HEK293 (cell line): Measurements from ENCODE around the gene TARS3.

Experiments used
- ATF2 ChIP-seq: fragments of 450-650 bp; formaldehyde crosslinking; IDR thresholded peaks from 2 replicates; pipeline ENCODE4 v1.5.1; 2016; ENCODE audit warnings: missing biosample characterization, missing genetic modification characterization, low read depth
- BCL11B ChIP-seq: fragments of 450-650 bp; formaldehyde crosslinking; IDR thresholded peaks from 2 replicates; pipeline ENCODE4 v1.5.1; 2016; ENCODE audit warnings: low read depth, missing biosample characterization, missing genetic modification characterization
- BCL6B ChIP-seq: fragments of 450-650 bp; formaldehyde crosslinking; IDR thresholded peaks from 2 replicates; pipeline ENCODE4 v1.5.1; 2017; ENCODE audit warnings: missing biosample characterization, missing genetic modification characterization
- EGR2 ChIP-seq: fragments of 450-650 bp; formaldehyde crosslinking; IDR thresholded peaks from 2 replicates; pipeline ENCODE4 v1.5.1; 2016; ENCODE audit warnings: low read depth, missing biosample characterization, missing genetic modification characterization
- GLI2 ChIP-seq: fragments of 450-650 bp; formaldehyde crosslinking; IDR thresholded peaks from 2 replicates; pipeline ENCODE4; 2017; ENCODE audit warnings: missing biosample characterization, missing genetic modification characterization, low read depth, borderline replicate concordance
- GLI4 ChIP-seq: fragments of 450-650 bp; formaldehyde crosslinking; IDR thresholded peaks from 2 replicates; pipeline ENCODE4 v1.5.1; 2016; ENCODE audit warnings: missing biosample characterization, missing genetic modification characterization
- GLIS1 ChIP-seq: fragments of 450-650 bp; formaldehyde crosslinking; IDR thresholded peaks from 2 replicates; pipeline ENCODE4 v1.5.1; 2016; ENCODE audit warnings: missing biosample characterization, missing genetic modification characterization
- INSM2 ChIP-seq: fragments of 450-650 bp; formaldehyde crosslinking; IDR thresholded peaks from 2 replicates; pipeline ENCODE4 v1.5.1; 2016; ENCODE audit warnings: missing biosample characterization, missing genetic modification characterization
- KLF10 ChIP-seq: fragments of 450-650 bp; IDR thresholded peaks from 2 replicates; pipeline ENCODE4 v1.5.1; 2018; ENCODE audit warnings: missing biosample characterization, mild to moderate bottlenecking, missing genetic modification characterization
- MEIS1 ChIP-seq: sonication (generic); formaldehyde crosslinking; IDR thresholded peaks from 2 replicates; pipeline ENCODE4 v1.8.1; 2022; ENCODE audit warnings: missing genetic modification reagents, mild to moderate bottlenecking, borderline replicate concordance
- MYNN ChIP-seq: fragments of 450-650 bp; formaldehyde crosslinking; IDR thresholded peaks from 2 replicates; pipeline ENCODE4 v1.5.1; 2016; ENCODE audit warnings: missing biosample characterization, missing genetic modification characterization, borderline replicate concordance
- SCRT1 ChIP-seq: fragments of 450-650 bp; formaldehyde crosslinking; IDR thresholded peaks from 2 replicates; pipeline ENCODE4 v1.5.1; 2016; ENCODE audit warnings: missing biosample characterization, missing genetic modification characterization, borderline replicate concordance
- SP7 ChIP-seq: fragments of 450-650 bp; formaldehyde crosslinking; IDR thresholded peaks from 2 replicates; pipeline ENCODE4 v1.5.1; 2016; ENCODE audit warnings: missing biosample characterization, missing genetic modification characterization
- TSHZ1 ChIP-seq: fragments of 450-650 bp; formaldehyde crosslinking; IDR thresholded peaks from 2 replicates; pipeline ENCODE4 v1.5.1; 2016; ENCODE audit warnings: missing biosample characterization, missing genetic modification characterization, borderline replicate concordance
- YY1 ChIP-seq: fragments of 450-650 bp; formaldehyde crosslinking; IDR thresholded peaks from 2 replicates; pipeline ENCODE4 v1.5.1; 2018; ENCODE audit warnings: missing biosample characterization, missing genetic modification characterization
- ZBTB17 ChIP-seq: fragments of 450-650 bp; formaldehyde crosslinking; IDR thresholded peaks from 2 replicates; pipeline ENCODE4 v1.5.1; 2016; ENCODE audit warnings: missing biosample characterization, missing genetic modification characterization
- ZBTB48 ChIP-seq: fragments of 450-650 bp; formaldehyde crosslinking; IDR thresholded peaks from 2 replicates; pipeline ENCODE4 v1.5.1; 2016; ENCODE audit warnings: missing biosample characterization, missing genetic modification characterization
- ZNF18 ChIP-seq: fragments of 450-650 bp; formaldehyde crosslinking; IDR thresholded peaks from 2 replicates; pipeline ENCODE4 v1.5.1; 2016; ENCODE audit warnings: missing biosample characterization, missing genetic modification characterization
- ZNF510 ChIP-seq: fragments of 450-650 bp; formaldehyde crosslinking; IDR thresholded peaks from 2 replicates; pipeline ENCODE4 v1.5.1; 2018; ENCODE audit warnings: mild to moderate bottlenecking, missing genetic modification characterization, missing biosample characterization; ENCODE audit not compliant: insufficient replicate concordance
- ZNF791 ChIP-seq: fragments of 450-650 bp; formaldehyde crosslinking; IDR thresholded peaks from 2 replicates; pipeline ENCODE4 v1.5.1; 2016; ENCODE audit warnings: missing biosample characterization, missing genetic modification characterization
- ZSCAN16 ChIP-seq: fragments of 450-650 bp; formaldehyde crosslinking; IDR thresholded peaks from 2 replicates; pipeline ENCODE4 v1.5.1; 2016; ENCODE audit warnings: missing biosample characterization, missing genetic modification characterization
- TF ChIP-seq, protein P1 (sequence below): fragments of 450-650 bp; formaldehyde crosslinking; IDR thresholded peaks from 2 replicates; pipeline ENCODE4 v1.5.1; 2016; ENCODE audit warnings: missing biosample characterization, missing genetic modification characterization
- TF ChIP-seq, protein P2 (sequence below): fragments of 450-650 bp; formaldehyde crosslinking; IDR thresholded peaks from 2 replicates; pipeline ENCODE4 v1.5.1; 2016; ENCODE audit warnings: missing biosample characterization, missing genetic modification characterization
- TF ChIP-seq, protein P3 (sequence below): fragments of 450-650 bp; formaldehyde crosslinking; IDR thresholded peaks from 2 replicates; pipeline ENCODE4 v1.5.1; 2016; ENCODE audit warnings: missing biosample characterization, missing genetic modification characterization

TARS3 gene

GRCh38 chr15:101723874-101724674 is at the start of gene TARS3 (continued):
- TF ChIP-seq TSHZ1 (tag by site-specific recombination) (0 out of 2 replicates have a peak, but pooled peaks have one; percentile 15), GLI4 (tag by site-specific recombination) (peak; percentile 90), SCRT1 (no peak), ZNF18 (tag by site-specific recombination) (no peak), ZSCAN16 (tag by site-specific recombination) (peak; percentile 70; the same call in 1 of the 2 replicates), ZBTB17 (peak; percentile 100), ZBTB48 (tag by site-specific recombination) (peak; percentile 85), BCL6B (tag by site-specific recombination) (no peak), INSM2 (tag by site-specific recombination) (no peak), YY1 (tag by site-specific recombination) (peak; percentile 96), GLIS1 (peak; percentile 77), ATF2 (tag by site-specific recombination) (no peak), BCL11B (tag by site-specific recombination) (no peak; the same call in 1 of the 2 replicates), EGR2 (tag by site-specific recombination) (peak; percentile 90), ZNF510 (tag by site-specific recombination) (no peak), SP7 (tag by site-specific recombination) (peak; percentile 79), MYNN (tag by site-specific recombination) (0 out of 2 replicates have a peak, but pooled peaks have one; percentile 35), MEIS1 (CRISPR knock-in tag) (peak; percentile 41; the same call in 1 of the 2 replicates), GLI2 (tag by site-specific recombination) (0 out of 2 replicates have a peak, but pooled peaks have one; percentile 25), KLF10 (tag by site-specific recombination) (peak; percentile 91), ZNF791 (tag by site-specific recombination) (no peak)
- TF ChIP-seq, protein P1, sequence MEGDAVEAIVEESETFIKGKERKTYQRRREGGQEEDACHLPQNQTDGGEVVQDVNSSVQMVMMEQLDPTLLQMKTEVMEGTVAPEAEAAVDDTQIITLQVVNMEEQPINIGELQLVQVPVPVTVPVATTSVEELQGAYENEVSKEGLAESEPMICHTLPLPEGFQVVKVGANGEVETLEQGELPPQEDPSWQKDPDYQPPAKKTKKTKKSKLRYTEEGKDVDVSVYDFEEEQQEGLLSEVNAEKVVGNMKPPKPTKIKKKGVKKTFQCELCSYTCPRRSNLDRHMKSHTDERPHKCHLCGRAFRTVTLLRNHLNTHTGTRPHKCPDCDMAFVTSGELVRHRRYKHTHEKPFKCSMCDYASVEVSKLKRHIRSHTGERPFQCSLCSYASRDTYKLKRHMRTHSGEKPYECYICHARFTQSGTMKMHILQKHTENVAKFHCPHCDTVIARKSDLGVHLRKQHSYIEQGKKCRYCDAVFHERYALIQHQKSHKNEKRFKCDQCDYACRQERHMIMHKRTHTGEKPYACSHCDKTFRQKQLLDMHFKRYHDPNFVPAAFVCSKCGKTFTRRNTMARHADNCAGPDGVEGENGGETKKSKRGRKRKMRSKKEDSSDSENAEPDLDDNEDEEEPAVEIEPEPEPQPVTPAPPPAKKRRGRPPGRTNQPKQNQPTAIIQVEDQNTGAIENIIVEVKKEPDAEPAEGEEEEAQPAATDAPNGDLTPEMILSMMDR (tag by site-specific recombination): peak; percentile 100
- TF ChIP-seq, protein P2, sequence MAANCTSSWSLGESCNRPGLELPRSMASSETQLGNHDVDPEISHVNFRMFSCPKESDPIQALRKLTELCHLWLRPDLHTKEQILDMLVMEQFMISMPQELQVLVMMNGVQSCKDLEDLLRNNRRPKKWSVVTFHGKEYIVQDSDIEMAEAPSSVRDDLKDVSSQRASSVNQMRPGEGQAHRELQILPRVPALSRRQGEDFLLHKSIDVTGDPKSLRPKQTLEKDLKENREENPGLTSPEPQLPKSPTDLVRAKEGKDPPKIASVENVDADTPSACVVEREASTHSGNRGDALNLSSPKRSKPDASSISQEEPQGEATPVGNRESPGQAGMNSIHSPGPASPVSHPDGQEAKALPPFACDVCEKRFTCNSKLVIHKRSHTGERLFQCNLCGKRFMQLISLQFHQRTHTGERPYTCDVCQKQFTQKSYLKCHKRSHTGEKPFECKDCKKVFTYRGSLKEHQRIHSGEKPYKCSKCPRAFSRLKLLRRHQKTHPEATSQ: peak; percentile 99
- TF ChIP-seq, protein P3, sequence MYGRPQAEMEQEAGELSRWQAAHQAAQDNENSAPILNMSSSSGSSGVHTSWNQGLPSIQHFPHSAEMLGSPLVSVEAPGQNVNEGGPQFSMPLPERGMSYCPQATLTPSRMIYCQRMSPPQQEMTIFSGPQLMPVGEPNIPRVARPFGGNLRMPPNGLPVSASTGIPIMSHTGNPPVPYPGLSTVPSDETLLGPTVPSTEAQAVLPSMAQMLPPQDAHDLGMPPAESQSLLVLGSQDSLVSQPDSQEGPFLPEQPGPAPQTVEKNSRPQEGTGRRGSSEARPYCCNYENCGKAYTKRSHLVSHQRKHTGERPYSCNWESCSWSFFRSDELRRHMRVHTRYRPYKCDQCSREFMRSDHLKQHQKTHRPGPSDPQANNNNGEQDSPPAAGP (tag by site-specific recombination): peak; percentile 93
